ENCODE results near the gene SLC30A4. TPM values are rescaled to one million over a fixed set of nuclear protein-coding genes. Genes with fewer than 3 reads are reported as not detected.

Gene SLC30A4
- total RNA-seq, 6 experiments from 2014 or later, result 1.8 to 4.5 (median 3.0) TPM

DNA sequence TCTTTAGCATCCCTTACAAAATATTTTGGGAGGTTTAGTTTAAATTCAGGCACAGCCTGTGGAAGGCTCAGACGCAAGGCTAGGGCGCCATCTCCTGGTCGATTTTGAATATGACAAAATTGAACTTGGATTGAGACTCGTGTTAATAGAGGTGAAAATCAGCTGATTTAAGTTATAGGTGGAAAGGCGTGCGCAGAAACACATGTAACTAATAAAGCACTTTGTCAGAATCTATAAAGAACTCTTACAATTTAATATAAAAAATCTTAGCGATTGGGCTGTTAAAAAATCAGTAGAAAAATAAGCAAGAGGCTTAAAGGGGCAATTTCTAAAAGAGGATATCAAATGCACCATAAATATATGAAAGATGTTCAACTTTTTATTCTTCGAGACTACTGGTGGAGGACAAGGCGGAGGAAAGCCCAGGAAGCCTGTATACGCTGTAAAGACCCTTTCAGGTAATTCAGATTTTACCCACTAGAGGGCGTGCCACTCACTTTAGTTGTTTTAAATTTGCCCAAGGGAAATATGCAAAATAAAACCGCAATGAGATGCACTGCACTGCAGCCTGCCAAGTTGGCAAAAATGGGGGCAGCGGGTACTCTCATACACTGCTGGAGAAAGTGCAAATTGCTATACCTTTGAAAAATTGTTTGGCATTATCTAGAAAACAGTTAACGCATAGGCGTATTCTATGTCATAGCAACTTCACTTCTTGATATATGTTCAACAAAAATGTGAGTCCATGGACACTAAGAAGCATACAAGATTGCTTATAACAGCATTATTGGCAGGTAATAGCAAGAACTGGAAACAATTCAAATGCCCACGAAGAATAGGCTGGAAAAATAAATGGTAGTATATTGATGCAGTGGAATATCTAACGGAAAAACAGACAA lies 64.7 kb downstream of the SLC30A4 start:
- Histone ChIP-seq H3K36me3 (no peaks in the 10 kb centered on the region), H3K27me3 (no peaks in the 10 kb centered on the region), H3K4me1 (no peaks in the 10 kb centered on the region), H3K27ac (peak overlapping the region; percentile 50 to 64 (median 62)), H3K4me3 (peak overlapping the region; percentile 9 to 50 (median 49)), H3K9me3 (no peaks in the 10 kb centered on the region)
- DNase-seq (peak in 1 of 3 donors; percentile 76), ATAC-seq (peak; percentile 82 to 90 (median 86))
- intact Hi-C loops (cut with DNase I), result loop anchor here in 1 of 2 donors (5.0 kb wide), 1 partner anchor 36 kb away; no protein-coding TSS in a partner anchor
- TF ChIP-seq, protein P1, sequence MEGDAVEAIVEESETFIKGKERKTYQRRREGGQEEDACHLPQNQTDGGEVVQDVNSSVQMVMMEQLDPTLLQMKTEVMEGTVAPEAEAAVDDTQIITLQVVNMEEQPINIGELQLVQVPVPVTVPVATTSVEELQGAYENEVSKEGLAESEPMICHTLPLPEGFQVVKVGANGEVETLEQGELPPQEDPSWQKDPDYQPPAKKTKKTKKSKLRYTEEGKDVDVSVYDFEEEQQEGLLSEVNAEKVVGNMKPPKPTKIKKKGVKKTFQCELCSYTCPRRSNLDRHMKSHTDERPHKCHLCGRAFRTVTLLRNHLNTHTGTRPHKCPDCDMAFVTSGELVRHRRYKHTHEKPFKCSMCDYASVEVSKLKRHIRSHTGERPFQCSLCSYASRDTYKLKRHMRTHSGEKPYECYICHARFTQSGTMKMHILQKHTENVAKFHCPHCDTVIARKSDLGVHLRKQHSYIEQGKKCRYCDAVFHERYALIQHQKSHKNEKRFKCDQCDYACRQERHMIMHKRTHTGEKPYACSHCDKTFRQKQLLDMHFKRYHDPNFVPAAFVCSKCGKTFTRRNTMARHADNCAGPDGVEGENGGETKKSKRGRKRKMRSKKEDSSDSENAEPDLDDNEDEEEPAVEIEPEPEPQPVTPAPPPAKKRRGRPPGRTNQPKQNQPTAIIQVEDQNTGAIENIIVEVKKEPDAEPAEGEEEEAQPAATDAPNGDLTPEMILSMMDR (IDR thresholded peaks at IDR 0.05), result peak; percentile 62 to 72 (median 65)
- TF ChIP-seq POLR2A (IDR thresholded peaks at IDR 0.05), result no peak
- under 1% methylated on average over 17 of the region's 17 CpGs for WGBS (ENCODE audit: insufficient coverage, low coverage, low lambda C conversion rate, missing lambda C conversion rate)

DNA sequence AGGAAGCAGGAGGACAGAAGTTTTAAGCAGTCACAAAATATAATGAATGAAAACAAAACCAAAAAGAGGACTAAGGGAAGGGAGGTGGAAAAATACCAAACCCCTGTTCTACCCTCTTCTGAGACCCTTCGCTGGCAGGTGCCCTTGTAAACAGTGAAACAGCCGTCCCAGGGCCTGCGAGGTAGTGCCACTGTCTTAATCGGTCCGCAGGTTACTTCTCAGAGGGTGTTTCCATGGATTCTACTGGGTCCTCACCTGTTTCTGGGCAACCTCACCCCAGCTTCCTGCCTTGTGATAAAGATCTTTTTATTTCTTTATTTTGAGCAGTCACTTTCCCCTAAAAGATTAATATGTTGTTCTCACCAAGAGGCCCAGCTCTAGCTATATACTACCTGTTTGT lies 65.3 kb downstream of the SLC30A4 start:
- Histone ChIP-seq H3K4me1 (no peaks in the 10 kb centered on the region), H3K27me3 (no peaks in the 10 kb centered on the region), H3K9me3 (no peaks in the 10 kb centered on the region), H3K4me3 (no peak overlapping the region), H3K27ac (no peak overlapping the region), H3K36me3 (no peaks in the 10 kb centered on the region)
- DNase-seq, result no peak
- no peak for TF ChIP-seq POLR2A (IDR thresholded peaks at IDR 0.05)
- TF ChIP-seq, protein P1 (IDR thresholded peaks at IDR 0.05), result no peak
- intact Hi-C loops (cut with DNase I), result loop anchor here in 1 of 2 donors (5.0 kb wide), 1 partner anchor 35 kb away; no protein-coding TSS in a partner anchor
- WGBS (ENCODE audit: insufficient coverage, low coverage, low lambda C conversion rate, missing lambda C conversion rate), result 18% methylated on average over 5 of the region's 5 CpGs
- no peak for ATAC-seq

DNA sequence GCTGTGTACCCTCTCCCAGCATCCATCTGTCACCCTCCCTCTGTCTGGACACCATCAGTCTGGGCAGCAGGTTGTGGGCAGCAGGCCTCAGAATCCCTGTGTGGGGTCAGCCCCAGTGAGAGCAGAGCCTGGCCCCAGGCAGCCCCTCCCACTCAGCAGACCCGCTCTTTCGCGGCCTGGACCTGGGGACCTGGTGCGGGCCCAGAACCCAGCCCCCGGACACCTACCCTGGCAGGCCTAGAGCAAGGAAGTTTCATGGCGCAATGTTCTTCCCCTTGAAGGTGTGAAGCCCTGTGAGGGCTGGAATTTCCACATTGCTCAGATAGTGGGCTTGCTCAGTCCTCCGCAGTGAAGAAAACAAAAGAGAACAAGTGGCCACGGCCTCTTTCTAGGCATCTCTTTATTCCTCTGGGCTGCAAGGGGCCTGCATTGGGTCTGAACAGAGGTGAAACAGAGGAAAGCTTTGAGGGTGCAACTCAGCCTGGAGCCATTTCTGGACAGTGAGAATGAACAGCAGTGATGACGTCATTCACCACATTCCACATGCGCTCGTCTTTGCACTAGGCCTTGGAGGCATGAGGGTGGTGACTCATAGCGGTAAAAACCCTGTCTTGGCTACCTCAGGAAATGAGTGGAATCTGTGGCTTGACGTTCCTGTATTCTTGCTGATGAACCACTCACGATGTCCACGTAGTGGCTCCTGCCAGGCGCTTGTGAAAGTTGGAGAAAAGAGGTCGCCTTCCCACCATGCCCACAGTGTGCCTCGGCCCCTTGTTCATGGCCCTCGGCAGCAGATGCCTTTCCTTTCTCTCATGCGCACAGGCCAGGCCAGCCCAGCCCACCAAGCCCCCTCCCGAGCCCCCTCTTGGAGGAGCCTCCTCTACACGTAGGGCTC lies 66.1 kb downstream of the SLC30A4 start:
- no peaks in the 10 kb centered on the region for H3K36me3 ChIP-seq
- intact Hi-C loops (cut with DNase I), result loop anchor here in 1 of 2 donors (5.0 kb wide), 1 partner anchor 34 kb away; no protein-coding TSS in a partner anchor
- no peak overlapping the region for H3K4me3 ChIP-seq
- H3K27ac ChIP-seq, result no peak overlapping the region
- ATAC-seq, result peak in 1 of 4 donors; percentile 33
- H3K9me3 ChIP-seq, result no peaks in the 10 kb centered on the region
- TF ChIP-seq POLR2A (IDR thresholded peaks at IDR 0.05), result no peak
- TF ChIP-seq, protein P1 (IDR thresholded peaks at IDR 0.05), result no peak
- H3K27me3 ChIP-seq, result no peaks in the 10 kb centered on the region
- no peak for DNase-seq
- H3K4me1 ChIP-seq, result no peaks in the 10 kb centered on the region
- WGBS (ENCODE audit: insufficient coverage, low coverage, low lambda C conversion rate, missing lambda C conversion rate), result 52% methylated on average over 9 of the region's 22 CpGs

DNA sequence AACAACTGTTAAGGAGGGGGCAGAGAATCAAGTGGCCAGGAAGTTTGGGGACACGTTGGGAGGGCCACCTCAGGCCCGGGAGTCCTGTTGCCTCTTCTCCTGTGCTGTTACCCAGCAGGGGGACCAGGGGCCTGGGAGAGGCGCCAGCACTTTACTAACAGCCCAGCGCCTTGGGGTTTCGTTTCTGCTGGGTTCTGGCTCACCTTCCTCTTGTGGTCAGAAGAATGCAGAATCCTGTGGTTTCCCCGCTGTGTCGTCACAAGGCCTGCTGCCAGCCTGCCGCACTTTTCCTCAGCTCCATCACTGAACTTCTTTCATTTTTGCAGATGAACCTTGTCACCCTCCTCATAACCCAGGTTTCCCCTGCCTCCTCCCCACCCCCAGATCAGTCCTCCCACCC lies 67.7 kb downstream of the SLC30A4 start:
- H3K27ac ChIP-seq, result no peak overlapping the region
- WGBS (ENCODE audit: insufficient coverage, low coverage, low lambda C conversion rate, missing lambda C conversion rate), result 20% methylated on average over 1 of the region's 8 CpGs
- H3K4me3 ChIP-seq, result no peak overlapping the region
- TF ChIP-seq, protein P1 (IDR thresholded peaks at IDR 0.05), result no peak
- TF ChIP-seq POLR2A (IDR thresholded peaks at IDR 0.05), result no peak
- ATAC-seq (peak; percentile 23 to 35 (median 28)), DNase-seq (peak; percentile 56 to 74 (median 66))
- no peaks in the 10 kb centered on the region for H3K36me3 ChIP-seq
- no peaks in the 10 kb centered on the region for H3K27me3 ChIP-seq
- peaks cover 0 to 1% (median 0%) of the 10 kb centered on the region in 4 donors for H3K4me1 ChIP-seq
- intact Hi-C loops (cut with DNase I), result loop anchor here in 1 of 2 donors (5.0 kb wide), 1 partner anchor 33 kb away; no protein-coding TSS in a partner anchor
- no peaks in the 10 kb centered on the region for H3K9me3 ChIP-seq
